Parathyroid adenoma (tissue), 2 donors: ENCODE data around the gene PLD6.

Experiments
- H2AFZ ChIP-seq: fragments of 300-600 bp; sonication (generic); one replicate; pipeline ENCODE4 v1.7.0; 2017; ENCODE audit warnings: antibody characterized with exemption, mild to moderate bottlenecking
- H3K27ac ChIP-seq: fragments of 300-600 bp; sonication (generic); one replicate; pipeline ENCODE4 v1.7.0; 2017
- H3K27me3 ChIP-seq: fragments of 300-600 bp; sonication (generic); one replicate; pipeline ENCODE4 v1.7.0; 2017; ENCODE audit warnings: low read length; ENCODE audit not compliant: control insufficient read depth, insufficient read depth
- H3K36me3 ChIP-seq: fragments of 300-600 bp; sonication (generic); one replicate; pipeline ENCODE4 v1.7.0; 2017; ENCODE audit warnings: low read length; ENCODE audit not compliant: control insufficient read depth, insufficient read depth
- H3K4me1 ChIP-seq: fragments of 300-600 bp; sonication (generic); one replicate; pipeline ENCODE4 v1.7.0; 2017; ENCODE audit warnings: control low read depth
- H3K4me2 ChIP-seq: fragments of 300-600 bp; sonication (generic); one replicate; pipeline ENCODE4 v1.7.0; 2017; ENCODE audit warnings: low read length
- H3K4me3 ChIP-seq: fragments of 300-600 bp; sonication (generic); one replicate; pipeline ENCODE4 v1.7.0; 2017; ENCODE audit warnings: low read depth, low read length
- H3K79me2 ChIP-seq: fragments of 300-600 bp; sonication (generic); one replicate; pipeline ENCODE4 v1.7.0; 2017; ENCODE audit warnings: control low read depth
- H3K9ac ChIP-seq: fragments of 300-600 bp; sonication (generic); one replicate; pipeline ENCODE4 v1.7.0; 2017; ENCODE audit warnings: mild to moderate bottlenecking
- H3K9me3 ChIP-seq: fragments of 300-600 bp; sonication (generic); one replicate; pipeline ENCODE4 v1.7.0; 2017; ENCODE audit warnings: low read length; ENCODE audit not compliant: control insufficient read depth
- CTCF ChIP-seq: fragments of 300-600 bp; sonication (generic); IDR thresholded peaks from one replicate; pipeline ENCODE4 v1.7.0; 2017; ENCODE audit warnings: antibody characterized with exemption, mild to moderate bottlenecking
- donor health status: primary hyperparathyroidism.

PLD6 gene

DNA sequence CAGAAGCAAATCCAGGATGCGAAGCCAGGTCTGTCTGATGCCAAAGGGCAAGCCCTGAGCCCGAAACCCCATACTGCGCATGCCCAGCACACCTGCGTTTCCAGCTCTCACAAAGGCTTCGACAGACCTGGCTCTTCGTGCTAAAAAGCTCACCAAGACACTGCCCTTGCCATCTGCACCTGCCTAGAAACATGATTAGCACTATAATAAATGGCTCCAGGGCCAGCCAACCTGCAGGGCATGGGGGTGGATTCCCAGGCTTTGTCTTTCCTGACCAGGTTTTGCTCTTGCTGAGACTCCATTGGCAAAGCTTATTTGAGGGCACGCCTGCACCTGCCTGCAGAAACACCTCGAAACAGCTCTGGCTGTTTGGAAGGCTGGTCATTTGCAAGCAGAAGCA is 14.4 kb upstream of the PLD6 start:
- Histone ChIP-seq H3K27ac (no peak overlapping the region), H3K4me1 (no peaks in the 10 kb centered on the region), H3K27me3 (no peaks in the 10 kb centered on the region), H2AFZ (no peak overlapping the region), H3K36me3 (no peaks in the 10 kb centered on the region), H3K9ac (no peak overlapping the region), H3K4me3 (no peak overlapping the region), H3K79me2 (no peaks in the 10 kb centered on the region), H3K4me2 (no peak overlapping the region), H3K9me3 (no peaks in the 10 kb centered on the region)
- no peak for TF ChIP-seq CTCF

GRCh38 chr17:17217995-17218394 is 11.9 kb upstream of the PLD6 start:
- Histone ChIP-seq H3K36me3 (no peaks in the 10 kb centered on the region), H3K27me3 (no peaks in the 10 kb centered on the region), H2AFZ (no peak overlapping the region), H3K9me3 (no peaks in the 10 kb centered on the region), H3K9ac (no peak overlapping the region), H3K4me3 (no peak overlapping the region), H3K79me2 (no peaks in the 10 kb centered on the region), H3K4me2 (no peak overlapping the region), H3K4me1 (no peaks in the 10 kb centered on the region), H3K27ac (no peak overlapping the region)
- TF ChIP-seq CTCF = no peak

GRCh38 chr17:17216776-17217175 is 10.6 kb upstream of the PLD6 start:
- Histone ChIP-seq H3K27me3 (no peaks in the 10 kb centered on the region), H3K9me3 (no peaks in the 10 kb centered on the region), H3K4me3 (no peak overlapping the region), H3K9ac (no peak overlapping the region), H3K27ac (no peak overlapping the region), H3K36me3 (no peaks in the 10 kb centered on the region), H2AFZ (no peak overlapping the region), H3K79me2 (no peaks in the 10 kb centered on the region), H3K4me2 (no peak overlapping the region), H3K4me1 (no peaks in the 10 kb centered on the region)
- no peak for TF ChIP-seq CTCF

DNA sequence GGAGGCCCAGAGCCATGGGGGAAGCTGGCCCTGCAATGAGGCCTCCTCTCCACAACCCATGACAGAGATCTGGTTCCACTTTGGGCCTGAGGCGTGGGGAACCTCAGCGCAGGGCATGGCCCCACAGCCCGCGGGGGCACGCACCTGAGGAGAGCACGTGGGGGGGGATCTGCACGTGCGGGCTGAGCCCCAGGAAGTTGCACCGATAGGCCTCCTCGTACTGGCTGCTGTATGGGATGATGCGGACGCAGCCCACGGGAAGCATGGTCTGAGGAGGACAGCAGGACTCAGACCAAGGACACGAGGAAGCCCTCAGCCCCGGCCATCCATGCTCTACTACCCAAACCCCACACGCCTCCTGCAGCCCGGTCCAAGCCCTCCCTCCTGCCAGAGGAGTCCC is 10.1 kb upstream of the PLD6 start:
- no peaks in the 10 kb centered on the region for H3K9me3 ChIP-seq
- TF ChIP-seq CTCF = no peak

GRCh38 chr17:17215575-17215974 is 9.4 kb upstream of the PLD6 start:
- no peaks in the 10 kb centered on the region for H3K27me3 ChIP-seq
- H3K79me2 ChIP-seq = no peaks in the 10 kb centered on the region
- H3K27ac ChIP-seq = no peak overlapping the region
- TF ChIP-seq CTCF = no peak
- no peaks in the 10 kb centered on the region for H3K9me3 ChIP-seq
- no peaks in the 10 kb centered on the region for H3K36me3 ChIP-seq
- no peaks in the 10 kb centered on the region for H3K4me1 ChIP-seq
- H3K4me3 ChIP-seq = no peak overlapping the region
- no peak overlapping the region for H3K9ac ChIP-seq
- H2AFZ ChIP-seq = no peak overlapping the region
- H3K4me2 ChIP-seq = no peak overlapping the region

More for the DNA sequence above, 10.1 kb upstream of the PLD6 start:
- H3K4me2 ChIP-seq = no peak overlapping the region
- no peak overlapping the region for H3K9ac ChIP-seq
- H3K27ac ChIP-seq = no peak overlapping the region
- no peaks in the 10 kb centered on the region for H3K4me1 ChIP-seq
- H3K27me3 ChIP-seq = no peaks in the 10 kb centered on the region
- H2AFZ ChIP-seq = no peak overlapping the region
- H3K36me3 ChIP-seq = no peaks in the 10 kb centered on the region
- H3K4me3 ChIP-seq = no peak overlapping the region
- H3K79me2 ChIP-seq = no peaks in the 10 kb centered on the region
